ENCODE results near the gene SMOC2.
"Not testable (repeated sequence)": the region's sequence is repeated elsewhere in the genome, so short reads cannot be mapped to it uniquely, and the experiment has no call there.

Gene SMOC2

GRCh38 chr6:168536665-168537539, 95.9 kb downstream of the SMOC2 start (continued):
- no peak for TF ChIP-seq ZNF18 (tag by site-specific recombination; IDR thresholded peaks at IDR 0.05)
- no peak for TF ChIP-seq ZBTB49 (tag by site-specific recombination; IDR thresholded peaks at IDR 0.05; ENCODE audit: low read depth)
- TF ChIP-seq TCF7L2 (IDR thresholded peaks at IDR 0.05; ENCODE audit: borderline replicate concordance, low read depth, low read length) = no peak

GRCh38 chr6:168537540-168537884, 96.5 kb downstream of the SMOC2 start:
- Histone ChIP-seq H3K9me3 (ENCODE audit: control insufficient read depth, insufficient read depth, low read depth, low read length) (no peaks in the 10 kb centered on the region), H3K36me3 (ENCODE audit: control insufficient read depth in 2 of 2, insufficient read depth in 1 of 2, low read length in 2 of 2) (no peaks in the 10 kb centered on the region), H3K4me3 (ENCODE audit: low read depth, low read length) (no peak overlapping the region), H3K27ac (ENCODE audit: extremely low read depth, low read depth, low read length) (no peak overlapping the region), H3K4me1 (ENCODE audit: control insufficient read depth, insufficient read depth, low read length) (no peaks in the 10 kb centered on the region)
- TF ChIP-seq ZXDB (tag by site-specific recombination; IDR thresholded peaks at IDR 0.05) = no peak
- TF ChIP-seq ZNF843 (tag by site-specific recombination; IDR thresholded peaks at IDR 0.05) = no peak
- TF ChIP-seq ZNF521 (tag by site-specific recombination; IDR thresholded peaks at IDR 0.05) = no peak
- no peak for TF ChIP-seq ZNF585B (tag by site-specific recombination; IDR thresholded peaks at IDR 0.05)
- TF ChIP-seq ZNF202 (tag by site-specific recombination; IDR thresholded peaks at IDR 0.05; ENCODE audit: borderline replicate concordance) = no peak
- TF ChIP-seq ZNF792 (tag by site-specific recombination; IDR thresholded peaks at IDR 0.05) = no peak
- no peak for TF ChIP-seq KLF9 (tag by site-specific recombination; IDR thresholded peaks at IDR 0.05; ENCODE audit: low read depth)
- TF ChIP-seq ZNF148 (tag by site-specific recombination; IDR thresholded peaks at IDR 0.05; ENCODE audit: borderline replicate concordance) = no peak
- no peak for TF ChIP-seq ZNF341 (tag by site-specific recombination; IDR thresholded peaks at IDR 0.05; ENCODE audit: low read depth)
- no peak for TF ChIP-seq ZBTB7A (tag by site-specific recombination; IDR thresholded peaks at IDR 0.05; ENCODE audit: low read depth)
- TF ChIP-seq ZNF664 (tag by site-specific recombination; IDR thresholded peaks at IDR 0.05) = no peak
- CTCF ChIA-PET = interaction anchor here (1.1 kb wide), 1 partner anchor 167 kb away, joined by 3 read pairs; no protein-coding TSS in a partner anchor
- POLR2A ChIA-PET = no interaction called here

- H3K4me1 ChIP-seq (ENCODE audit: control insufficient read depth, insufficient read depth, low read length); CTCF ChIA-PET; POLR2A ChIA-PET; H3K9me3 ChIP-seq (ENCODE audit: control insufficient read depth, insufficient read depth, low read depth, low read length); H3K36me3 ChIP-seq (ENCODE audit: control insufficient read depth in 2 of 2, insufficient read depth in 1 of 2, low read length in 2 of 2); H3K4me3 ChIP-seq (ENCODE audit: low read depth, low read length); H3K27ac ChIP-seq (ENCODE audit: extremely low read depth, low read depth, low read length): not testable (repeated sequence)
Measured at GRCh38 chr6:168538188-168538891, 97.4 kb downstream of the SMOC2 start.

Measured in HEK293 (cell line).